NCI-H1105 treated with DMSO at 0.1 percent for 48 hours (cell line): ENCODE results near the gene STARD13.

Source experiments
- DNase-seq: peaks from one replicate; lab custom pipeline; 2025; lab: John Stamatoyannopoulos, UW

Gene STARD13

GRCh38 chr13:33224686-33225085 is 60.9 kb downstream of the STARD13 start:
- no peak for DNase-seq

GRCh38 chr13:33224191-33224590 is 61.4 kb downstream of the STARD13 start:
- no peak for DNase-seq

GRCh38 chr13:33219926-33220325 is 65.6 kb downstream of the STARD13 start:
- DNase-seq = no peak

- DNase-seq = no peak
These were observed 67.1 kb downstream of the STARD13 start for GRCh38 chr13:33218426-33218825.

GRCh38 chr13:33218020-33218419 is 67.5 kb downstream of the STARD13 start:
- no peak for DNase-seq

GRCh38 chr13:33217256-33217655 is 68.3 kb downstream of the STARD13 start:
- no peak for DNase-seq

GRCh38 chr13:33213797-33214196 is 71.8 kb downstream of the STARD13 start:
- no peak for DNase-seq

- peak; percentile 6 for DNase-seq
These were observed 72.4 kb downstream of the STARD13 start for GRCh38 chr13:33213024-33213768.

GRCh38 chr13:33212396-33212795 is 73.2 kb downstream of the STARD13 start:
- DNase-seq = no peak

GRCh38 chr13:33210090-33210489 is 75.5 kb downstream of the STARD13 start:
- DNase-seq = no peak

GRCh38 chr13:33208290-33209220 is 77.0 kb downstream of the STARD13 start:
- DNase-seq = no peak

GRCh38 chr13:33207615-33207961 is 78.0 kb downstream of the STARD13 start:
- no peak for DNase-seq

- DNase-seq = no peak
These were observed 78.5 kb downstream of the STARD13 start for GRCh38 chr13:33206945-33207614.

- no peak for DNase-seq
These were observed 79.1 kb downstream of the STARD13 start for GRCh38 chr13:33206425-33206824.

GRCh38 chr13:33205804-33206221 is 79.7 kb downstream of the STARD13 start:
- DNase-seq = no peak

GRCh38 chr13:33205224-33205623 is 80.3 kb downstream of the STARD13 start:
- DNase-seq = no peak

GRCh38 chr13:33204130-33204927 is 81.2 kb downstream of the STARD13 start:
- DNase-seq = no peak

GRCh38 chr13:33202644-33203169 is 82.8 kb downstream of the STARD13 start:
- DNase-seq = no peak

- DNase-seq = no peak
These were observed 83.9 kb downstream of the STARD13 start for GRCh38 chr13:33201659-33202058.

- no peak for DNase-seq
These were observed 86.2 kb downstream of the STARD13 start for GRCh38 chr13:33199289-33199850.

- no peak for DNase-seq
These were observed 88.0 kb downstream of the STARD13 start for GRCh38 chr13:33197541-33197971.
